Fibroblast of lung (primary cell): ENCODE measurements around the gene EFHD1.

Experiments used
- EZH2 ChIP-seq: IDR thresholded peaks from 2 replicates; pipeline ENCODE4 v1.5.1; 2012; ENCODE audit warnings: low read length, control low read depth, mild to moderate bottlenecking; ENCODE audit errors: missing control alignments
- TF ChIP-seq, protein P1 (sequence below), 2 donors: IDR thresholded peaks in 1 of 2; conservative IDR thresholded peaks in 1 of 2; 1 replicate in 1 of 2; 2 replicates in 1 of 2; pipeline ENCODE4 v1.5.1; 2011 to 2012; ENCODE audit warnings: low read length in 2 of 2, control low read depth in 1 of 2, inconsistent platforms in 1 of 2, low read depth in 1 of 2, mild to moderate bottlenecking in 1 of 2

DNA sequence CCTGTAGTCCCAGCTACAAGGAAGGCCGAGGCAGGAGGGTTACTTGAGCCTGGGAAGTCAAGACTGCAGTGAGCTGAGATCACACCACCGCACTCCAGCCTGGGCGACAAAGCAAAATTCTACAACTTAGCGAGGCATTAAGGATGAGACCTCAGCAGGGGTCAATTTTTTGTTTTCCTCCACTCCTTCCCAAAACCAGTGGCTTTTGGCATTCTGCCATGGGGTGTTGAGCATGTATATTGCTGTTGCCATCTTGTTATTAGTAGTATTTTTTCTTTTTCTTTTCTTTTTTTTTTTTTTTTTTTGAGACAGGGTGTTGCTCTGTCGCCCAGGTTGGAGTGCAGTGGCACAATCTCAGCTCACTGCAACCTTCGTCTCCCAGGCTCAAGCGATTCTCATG, 54.8 kb downstream of the EFHD1 start:
- TF ChIP-seq, protein P1, sequence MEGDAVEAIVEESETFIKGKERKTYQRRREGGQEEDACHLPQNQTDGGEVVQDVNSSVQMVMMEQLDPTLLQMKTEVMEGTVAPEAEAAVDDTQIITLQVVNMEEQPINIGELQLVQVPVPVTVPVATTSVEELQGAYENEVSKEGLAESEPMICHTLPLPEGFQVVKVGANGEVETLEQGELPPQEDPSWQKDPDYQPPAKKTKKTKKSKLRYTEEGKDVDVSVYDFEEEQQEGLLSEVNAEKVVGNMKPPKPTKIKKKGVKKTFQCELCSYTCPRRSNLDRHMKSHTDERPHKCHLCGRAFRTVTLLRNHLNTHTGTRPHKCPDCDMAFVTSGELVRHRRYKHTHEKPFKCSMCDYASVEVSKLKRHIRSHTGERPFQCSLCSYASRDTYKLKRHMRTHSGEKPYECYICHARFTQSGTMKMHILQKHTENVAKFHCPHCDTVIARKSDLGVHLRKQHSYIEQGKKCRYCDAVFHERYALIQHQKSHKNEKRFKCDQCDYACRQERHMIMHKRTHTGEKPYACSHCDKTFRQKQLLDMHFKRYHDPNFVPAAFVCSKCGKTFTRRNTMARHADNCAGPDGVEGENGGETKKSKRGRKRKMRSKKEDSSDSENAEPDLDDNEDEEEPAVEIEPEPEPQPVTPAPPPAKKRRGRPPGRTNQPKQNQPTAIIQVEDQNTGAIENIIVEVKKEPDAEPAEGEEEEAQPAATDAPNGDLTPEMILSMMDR (conservative IDR thresholded peaks at IDR 0.05 in 1 of 2, IDR thresholded peaks at IDR 0.05 in 1 of 2; ENCODE audit: low read depth in 1 of 2, low read length in 2 of 2), result no peak
- TF ChIP-seq EZH2, result no peak
